ENCODE data around the gene KLF13. TPM values are rescaled to one million over a fixed set of nuclear protein-coding genes. Genes with fewer than 3 reads are reported as not detected.
"Not testable (repeated sequence)": the region's sequence is repeated elsewhere in the genome, so short reads cannot be mapped to it uniquely, and the experiment has no call there.

KLF13 gene
- total RNA-seq, 1 donor from 2014 or later: 35.7 TPM

DNA sequence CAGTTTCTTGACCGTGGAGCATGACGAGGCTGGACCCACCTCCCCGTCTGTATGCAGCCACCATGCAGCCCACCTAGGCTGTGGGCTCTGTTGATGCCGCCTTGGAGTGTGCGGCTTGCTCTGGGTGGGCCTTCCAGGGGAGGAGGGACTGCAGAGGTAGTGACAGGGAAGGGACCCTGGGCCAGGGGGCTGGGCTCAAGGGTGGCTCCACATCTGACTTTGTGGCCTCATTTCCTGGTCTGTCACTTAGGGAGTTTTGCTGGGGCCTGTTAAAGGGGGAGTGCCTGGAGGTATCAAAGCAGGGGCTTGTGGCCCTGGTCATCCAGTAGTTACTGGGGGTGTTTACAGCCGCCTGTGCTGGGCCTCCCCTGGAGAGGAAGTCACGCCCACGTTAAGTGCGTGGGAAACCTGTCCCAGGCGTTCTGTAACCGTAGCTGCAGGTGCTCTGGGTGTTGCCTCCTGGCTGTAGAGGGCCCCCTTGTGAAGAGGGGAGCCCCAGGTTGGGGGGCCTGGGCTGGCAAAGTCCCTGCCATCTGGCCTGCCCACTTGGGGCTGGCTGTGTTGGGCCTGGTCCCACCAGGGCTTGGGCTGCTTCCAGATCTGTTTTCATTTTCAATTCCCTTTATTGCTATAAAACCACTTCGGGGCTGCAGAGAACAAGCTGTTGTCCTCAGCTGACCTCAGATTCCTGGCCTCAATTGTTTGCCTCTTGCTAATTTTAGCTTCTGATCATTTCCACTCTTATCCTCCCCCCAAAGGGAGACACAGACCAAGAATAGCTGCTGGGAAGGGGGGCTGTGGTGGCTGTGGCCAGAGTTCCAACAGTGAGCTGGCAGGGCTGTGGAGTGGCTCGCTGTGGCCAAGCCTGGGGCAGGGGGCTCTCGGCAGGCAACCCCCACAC is 26.5 kb downstream of the KLF13 start:
- DNase-seq (ENCODE audit: low spot score): peak; percentile 88
- intact Hi-C loops (cut with DNase I): loop anchor here (5.0 kb wide), 1 partner anchor 116 kb away; no protein-coding TSS in a partner anchor

DNA sequence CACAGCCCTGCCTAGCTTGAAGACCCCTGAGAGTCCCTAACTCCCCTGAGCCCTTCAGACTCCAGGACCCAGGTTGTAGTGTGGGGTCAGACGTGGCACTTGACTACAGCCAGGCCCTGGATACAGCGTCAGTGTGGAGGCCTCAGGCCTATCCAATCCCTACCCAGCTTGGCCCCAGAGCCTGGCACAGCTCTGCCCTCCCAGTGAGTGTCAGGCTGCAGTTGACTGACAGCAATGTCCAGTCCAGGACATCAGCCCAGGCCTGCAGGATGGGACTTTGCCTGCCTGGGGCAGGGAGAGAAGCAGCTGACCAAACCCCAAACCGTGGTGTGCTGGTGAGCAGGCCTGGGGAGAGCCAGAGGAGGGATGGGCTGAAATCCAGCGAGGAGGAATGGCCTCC is 27.3 kb downstream of the KLF13 start:
- intact Hi-C loops (cut with DNase I): loop anchor here (5.0 kb wide), 1 partner anchor 117 kb away; no protein-coding TSS in a partner anchor
- DNase-seq (ENCODE audit: low spot score): peak; percentile 87

DNA sequence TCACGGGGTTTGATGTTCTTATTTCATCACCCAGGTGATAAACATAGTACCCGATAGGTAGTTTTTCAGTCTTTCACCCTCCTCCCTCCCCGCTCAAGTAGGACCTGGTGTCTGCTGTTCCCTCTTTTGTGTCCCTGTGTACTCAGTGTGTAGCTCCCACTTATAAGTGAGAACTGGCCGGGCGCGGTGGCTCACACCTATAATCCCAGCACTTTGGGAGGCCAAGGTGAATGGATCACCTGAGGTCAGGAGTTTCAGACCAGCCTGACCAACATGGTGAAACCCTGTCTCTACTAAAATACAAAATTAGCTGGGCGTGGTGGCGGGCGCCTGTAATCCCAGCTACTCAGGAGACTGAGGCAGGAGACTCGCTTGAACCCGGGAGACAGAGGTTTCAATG is 29.5 kb downstream of the KLF13 start:
- intact Hi-C loops (cut with DNase I); DNase-seq (ENCODE audit: low spot score): not testable (repeated sequence)

DNA sequence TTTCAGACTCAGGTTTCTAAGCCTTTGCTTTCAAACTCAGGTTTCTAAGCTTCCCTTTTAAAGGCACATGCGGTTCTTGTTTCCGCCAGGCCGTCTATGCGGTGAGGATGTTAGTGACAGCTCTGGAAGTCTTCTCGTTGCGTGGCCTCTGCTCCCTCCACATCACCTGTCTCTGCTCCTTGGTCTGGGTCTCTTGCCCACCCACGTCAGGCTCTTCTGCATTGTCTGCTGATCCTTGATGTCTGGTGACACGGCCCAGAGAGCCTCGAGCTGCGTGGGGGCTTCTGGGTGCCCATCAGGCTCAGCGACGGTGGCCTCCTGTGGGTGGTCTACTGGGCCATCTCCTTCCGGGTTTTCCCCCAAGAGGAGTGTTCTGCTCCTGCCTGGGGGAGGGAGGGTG is 30.5 kb downstream of the KLF13 start:
- no peak for DNase-seq (ENCODE audit: low spot score)
- intact Hi-C loops (cut with DNase I): no loop called here

DNA sequence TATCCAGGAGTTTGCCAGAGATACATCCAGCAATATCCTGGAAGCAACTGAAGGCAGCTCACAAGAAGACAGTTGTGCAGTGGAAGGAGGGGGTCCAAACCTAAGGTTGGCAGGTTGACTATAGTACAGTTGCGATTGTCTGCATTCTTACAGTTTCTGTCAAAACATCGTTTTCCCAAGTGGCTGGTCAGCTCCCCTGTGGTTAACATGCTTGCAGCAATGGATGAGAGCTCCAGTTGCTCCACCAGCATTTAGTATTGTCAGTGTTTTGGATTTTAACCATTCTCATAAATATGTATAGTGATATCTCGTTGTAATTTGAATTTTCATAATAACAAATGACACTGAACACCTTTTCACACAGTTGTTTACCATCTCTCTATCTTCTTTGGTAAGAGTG is 31.5 kb downstream of the KLF13 start:
- intact Hi-C loops (cut with DNase I): no loop called here
- no peak for DNase-seq (ENCODE audit: low spot score)

DNA sequence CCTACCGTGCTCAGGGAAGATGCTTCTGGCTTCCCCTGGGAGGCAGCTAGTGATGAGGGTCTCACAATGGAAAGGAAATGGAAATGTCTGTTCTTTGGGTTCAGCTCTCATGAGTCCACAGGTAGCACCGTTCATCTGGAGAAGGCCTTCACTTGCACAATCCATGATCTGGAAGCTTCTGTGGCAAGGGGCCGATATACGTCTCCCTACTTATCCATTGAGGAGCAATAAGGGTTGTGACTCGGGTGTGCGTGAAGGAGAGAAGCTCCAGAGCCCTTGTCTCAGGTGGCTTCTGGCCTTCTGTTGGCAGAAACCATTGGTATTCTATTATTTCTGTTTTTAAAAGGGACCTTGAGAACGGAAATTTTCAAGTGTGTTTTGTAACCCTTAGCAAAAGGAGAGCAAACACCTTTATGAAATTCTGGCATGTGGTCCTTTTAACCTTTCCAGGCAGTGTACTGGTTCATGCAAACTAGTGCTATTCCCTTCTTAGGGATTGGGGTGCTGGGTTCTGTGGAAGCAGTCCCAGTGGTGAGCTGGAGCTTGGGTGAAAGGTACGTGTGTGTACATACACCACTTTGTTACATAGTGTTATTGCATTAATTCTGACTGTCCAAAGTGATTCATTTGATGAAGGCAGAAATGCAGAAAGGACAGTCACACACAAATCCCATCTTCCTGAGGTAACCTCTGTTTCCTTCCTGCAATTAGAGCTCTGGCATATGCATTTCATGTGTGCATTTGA is 32.5 kb downstream of the KLF13 start:
- DNase-seq (ENCODE audit: low spot score): no peak
- intact Hi-C loops (cut with DNase I): no loop called here

DNA sequence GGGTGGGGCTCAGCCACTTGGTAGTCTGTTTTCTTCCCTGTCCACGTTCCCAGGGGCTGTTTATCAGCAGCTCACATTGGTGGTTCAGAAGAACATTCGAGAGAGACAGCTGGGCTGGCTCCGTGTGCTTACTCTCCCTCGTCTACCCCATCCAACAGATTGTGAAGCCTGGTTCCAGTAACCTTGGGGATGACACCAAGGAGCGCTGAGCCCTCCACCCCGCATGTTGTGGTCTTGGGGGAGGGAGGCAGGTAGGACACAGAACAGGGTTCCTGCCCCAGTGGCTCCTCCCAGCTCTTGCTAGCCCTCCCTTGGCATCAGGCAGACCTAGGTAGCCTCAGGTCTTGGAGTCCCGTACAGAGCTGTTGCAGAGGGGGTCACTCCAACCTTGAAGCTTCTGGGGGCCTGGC is 33.1 kb downstream of the KLF13 start:
- intact Hi-C loops (cut with DNase I): loop anchor here (10.0 kb wide), 1 partner anchor 125 kb away; no protein-coding TSS in a partner anchor
- DNase-seq (ENCODE audit: low spot score): no peak

DNA sequence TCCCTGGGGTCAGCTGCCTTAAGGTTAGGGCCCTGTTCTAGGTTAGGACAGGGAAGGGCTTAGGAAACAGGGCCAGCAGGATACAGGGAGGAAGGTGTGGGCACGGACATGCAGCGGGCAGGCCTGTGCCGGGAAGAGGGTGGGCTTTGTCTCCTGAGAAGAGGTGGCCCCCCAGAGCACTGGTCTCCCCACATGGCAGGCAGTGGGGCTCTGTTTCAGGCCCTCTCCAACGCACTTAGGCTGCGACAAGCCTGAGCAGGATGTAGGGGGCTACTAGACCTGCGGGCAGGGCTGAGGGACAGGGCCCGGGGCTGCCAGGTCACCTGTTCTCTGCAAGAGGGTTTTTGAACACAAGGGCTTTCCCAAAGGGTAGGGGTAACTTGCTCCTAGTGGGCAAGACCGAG is 33.5 kb downstream of the KLF13 start:
- intact Hi-C loops (cut with DNase I): loop anchor here (10.0 kb wide), 1 partner anchor 125 kb away; no protein-coding TSS in a partner anchor
- DNase-seq (ENCODE audit: low spot score): no peak

DNA sequence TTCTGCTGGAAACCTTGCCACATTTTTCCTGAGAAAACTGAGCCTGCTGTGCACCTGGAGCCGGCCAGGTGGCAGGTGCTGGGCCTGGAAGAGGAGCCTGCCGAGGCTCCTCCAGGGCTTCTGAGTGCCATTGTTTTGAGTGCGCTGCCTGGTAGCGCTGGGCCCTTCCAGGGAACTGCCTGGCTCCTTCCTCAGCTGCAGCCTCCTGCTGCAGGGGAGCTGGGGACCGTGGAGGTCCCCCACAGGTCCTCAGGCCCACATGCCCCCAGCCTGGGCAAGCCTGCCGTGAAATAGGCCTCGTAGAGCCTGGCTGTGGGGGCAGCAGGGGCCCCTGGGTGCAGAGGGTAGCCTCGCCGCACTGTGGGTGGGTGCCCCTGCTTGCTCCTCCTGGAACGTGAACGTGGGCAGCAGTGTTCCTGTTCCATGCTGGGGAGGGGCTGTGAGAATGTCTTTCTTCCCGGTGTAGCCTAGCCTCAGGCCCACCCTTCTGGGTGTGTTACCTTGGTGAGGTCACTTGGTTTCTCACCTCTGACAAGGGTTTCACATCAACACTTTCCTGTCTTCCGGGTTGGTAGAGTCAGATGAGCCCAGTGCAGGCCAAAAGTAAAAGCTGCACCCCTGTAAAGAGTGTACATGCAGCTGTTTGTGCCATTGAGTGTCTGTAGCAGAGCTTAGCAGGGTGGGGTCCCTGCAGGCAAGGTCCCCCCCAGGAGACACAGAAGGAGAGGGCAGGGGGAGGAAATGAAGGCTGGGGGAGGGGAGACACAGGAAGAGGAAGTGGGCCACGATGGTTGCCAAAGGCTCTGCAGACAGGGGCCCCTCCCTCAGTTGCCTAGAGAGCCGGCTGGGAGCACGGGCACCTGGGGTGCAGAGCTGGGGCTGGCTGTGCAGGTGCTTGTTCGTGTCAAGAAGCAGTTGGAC is 34.5 kb downstream of the KLF13 start:
- intact Hi-C loops (cut with DNase I): loop anchor here (10.0 kb wide), 1 partner anchor 124 kb away; no protein-coding TSS in a partner anchor
- peak; percentile 85 for DNase-seq (ENCODE audit: low spot score)

DNA sequence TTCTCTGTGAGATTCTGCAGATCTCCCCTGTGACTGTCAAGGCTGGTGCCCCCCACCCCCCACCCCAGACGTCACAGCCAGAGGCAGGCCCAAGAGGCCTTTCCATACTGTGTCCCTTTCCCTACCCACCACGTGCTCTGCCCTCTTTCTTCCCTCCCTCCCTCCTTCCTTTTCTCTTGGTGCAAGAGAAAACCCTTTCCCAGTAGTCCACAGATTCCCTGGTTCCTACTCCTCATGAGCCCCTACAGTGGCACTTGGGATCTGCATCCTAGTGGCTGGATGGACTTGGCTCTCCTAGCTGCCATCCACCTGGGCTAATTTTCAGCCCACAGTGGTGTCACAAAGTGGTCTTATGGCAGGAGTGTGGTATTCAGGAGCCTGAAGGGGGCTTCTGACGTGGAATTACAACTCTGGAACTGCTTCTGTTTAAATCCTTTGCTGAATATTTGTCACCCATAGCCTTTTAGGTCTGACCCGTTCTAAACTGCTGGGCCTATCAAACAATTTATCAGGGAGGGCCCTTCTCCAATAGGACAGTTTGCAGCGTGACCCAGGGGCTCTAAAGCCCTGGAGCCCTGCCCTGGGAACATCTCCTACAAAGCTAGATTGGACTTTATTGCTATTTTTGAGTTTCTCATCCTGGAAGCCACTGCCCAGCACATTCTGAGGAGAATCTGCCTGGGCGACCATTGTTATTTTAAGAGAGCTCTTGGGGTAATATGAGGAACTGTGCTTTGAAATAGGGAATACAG is 35.3 kb downstream of the KLF13 start:
- DNase-seq (ENCODE audit: low spot score): no peak
- intact Hi-C loops (cut with DNase I): loop anchor here (10.0 kb wide), 1 partner anchor 123 kb away; no protein-coding TSS in a partner anchor

DNA sequence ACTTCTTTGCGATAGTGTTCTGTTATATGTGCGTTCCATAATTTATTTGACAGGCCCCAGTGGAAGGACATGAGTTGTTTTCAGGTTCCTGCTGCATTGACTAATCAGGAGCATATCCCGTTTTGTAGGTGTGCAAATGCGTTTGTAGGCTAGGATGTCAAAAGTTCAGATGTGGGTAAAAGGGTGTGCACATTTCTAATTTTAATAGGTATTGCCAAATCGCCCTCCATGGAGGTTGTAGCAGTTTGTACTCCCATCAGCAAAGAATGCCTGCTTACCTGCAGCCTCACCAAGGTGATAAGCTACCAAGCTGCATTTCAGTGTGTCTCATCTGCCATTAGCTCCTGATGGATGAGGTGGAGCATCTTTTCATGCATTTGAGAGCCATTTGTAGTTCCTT is 36.3 kb downstream of the KLF13 start:
- intact Hi-C loops (cut with DNase I): loop anchor here (10.0 kb wide), 1 partner anchor 122 kb away; no protein-coding TSS in a partner anchor
- no peak for DNase-seq (ENCODE audit: low spot score)

DNA sequence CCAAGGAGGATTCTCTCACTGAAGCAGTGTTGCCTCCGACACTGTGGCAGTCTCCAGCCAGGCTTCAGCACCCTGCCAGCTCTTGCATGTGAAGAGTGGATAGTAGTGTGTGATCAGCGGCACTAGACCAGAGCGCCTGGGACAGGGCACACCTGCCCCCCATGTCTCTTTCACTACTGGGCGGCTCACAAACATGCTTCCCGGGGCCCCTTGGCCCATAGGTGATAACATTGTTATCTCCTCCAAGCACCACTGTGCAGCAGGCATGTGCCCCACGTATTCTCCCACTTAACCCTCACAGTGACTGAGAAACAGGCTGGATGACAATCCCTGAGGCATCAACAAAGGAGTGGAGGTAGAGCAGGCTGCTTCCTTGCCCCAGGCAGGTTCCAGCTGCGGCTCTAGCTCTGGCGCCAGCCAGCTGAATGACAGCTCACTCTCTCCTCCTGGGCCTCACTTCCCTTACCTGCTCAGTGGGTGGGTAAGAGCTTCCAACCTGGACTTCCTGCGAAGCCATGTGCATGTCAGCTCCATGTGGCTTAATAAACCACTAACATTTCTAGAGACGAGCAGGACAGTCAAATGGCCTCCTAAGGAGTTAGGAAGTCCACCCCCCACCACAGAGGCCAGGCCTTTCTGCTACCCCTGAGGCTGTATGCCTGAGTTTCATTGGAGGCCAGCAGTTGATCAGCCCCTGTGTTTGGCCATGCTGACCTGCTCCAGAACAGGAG is 37.8 kb downstream of the KLF13 start:
- DNase-seq (ENCODE audit: low spot score): no peak
- intact Hi-C loops (cut with DNase I): loop anchor here (2.0 to 10.0 kb wide), 3 partner anchors 36 to 120 kb away; no protein-coding TSS in a partner anchor

DNA sequence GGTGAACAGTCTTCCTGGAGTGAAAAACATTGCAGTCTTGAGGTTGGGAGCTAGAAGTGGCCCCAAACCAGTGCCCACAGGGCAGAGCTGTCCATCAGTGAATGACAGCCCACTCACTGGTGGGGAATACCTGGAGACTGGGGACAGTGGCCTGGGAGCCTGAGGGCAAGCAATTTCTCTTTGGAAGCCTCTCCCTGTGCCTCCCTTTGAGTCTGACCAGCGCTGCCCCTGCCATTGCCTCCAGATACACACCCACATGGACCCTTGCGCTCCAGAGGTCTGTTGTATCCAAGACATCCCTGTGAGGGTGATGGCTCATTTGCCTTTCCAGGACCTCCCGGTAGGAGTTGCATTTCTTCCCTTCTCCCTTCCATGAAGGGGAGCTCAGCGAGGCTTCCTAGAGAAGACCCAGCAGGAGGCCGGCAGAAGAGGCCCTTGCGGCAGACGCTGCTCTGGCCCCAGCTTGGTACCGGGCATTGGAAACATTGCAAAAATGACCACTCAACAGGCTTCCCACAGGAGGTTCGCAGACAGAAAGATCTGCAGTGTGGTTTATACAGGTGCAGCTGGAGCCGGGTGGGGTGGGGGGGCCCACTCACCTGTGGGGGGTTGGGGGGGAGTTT is 38.5 kb downstream of the KLF13 start:
- DNase-seq (ENCODE audit: low spot score): no peak
- intact Hi-C loops (cut with DNase I): loop anchor here (2.0 to 10.0 kb wide), 3 partner anchors 36 to 120 kb away; no protein-coding TSS in a partner anchor

DNA sequence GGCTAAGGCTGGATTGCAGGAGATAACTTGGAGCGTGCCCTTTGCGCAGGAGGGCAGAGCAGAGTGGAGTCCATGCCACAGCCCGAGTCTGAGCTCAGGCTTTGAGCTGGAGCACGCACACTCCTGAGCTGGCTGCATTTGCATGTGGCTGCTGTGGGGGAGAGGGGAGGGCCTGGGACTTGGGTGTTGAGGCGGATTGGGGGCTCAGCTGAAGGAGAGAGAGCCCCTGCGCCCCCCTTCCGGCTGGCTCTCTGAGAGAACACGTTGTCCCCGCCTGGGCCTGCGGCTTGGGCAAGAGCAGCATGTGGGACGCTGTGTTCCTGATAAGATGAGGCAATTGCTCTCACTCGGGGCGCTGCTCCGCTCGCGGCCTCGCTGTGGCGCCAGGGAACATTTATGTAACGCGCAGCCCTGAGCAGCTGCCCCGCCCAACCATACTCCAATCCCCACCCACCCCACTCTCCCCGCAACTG is 39.1 kb downstream of the KLF13 start:
- peak; percentile 92 for DNase-seq (ENCODE audit: low spot score)
- intact Hi-C loops (cut with DNase I): loop anchor here (1.0 to 10.0 kb wide), 4 partner anchors 32 to 119 kb away; no protein-coding TSS in a partner anchor

DNA sequence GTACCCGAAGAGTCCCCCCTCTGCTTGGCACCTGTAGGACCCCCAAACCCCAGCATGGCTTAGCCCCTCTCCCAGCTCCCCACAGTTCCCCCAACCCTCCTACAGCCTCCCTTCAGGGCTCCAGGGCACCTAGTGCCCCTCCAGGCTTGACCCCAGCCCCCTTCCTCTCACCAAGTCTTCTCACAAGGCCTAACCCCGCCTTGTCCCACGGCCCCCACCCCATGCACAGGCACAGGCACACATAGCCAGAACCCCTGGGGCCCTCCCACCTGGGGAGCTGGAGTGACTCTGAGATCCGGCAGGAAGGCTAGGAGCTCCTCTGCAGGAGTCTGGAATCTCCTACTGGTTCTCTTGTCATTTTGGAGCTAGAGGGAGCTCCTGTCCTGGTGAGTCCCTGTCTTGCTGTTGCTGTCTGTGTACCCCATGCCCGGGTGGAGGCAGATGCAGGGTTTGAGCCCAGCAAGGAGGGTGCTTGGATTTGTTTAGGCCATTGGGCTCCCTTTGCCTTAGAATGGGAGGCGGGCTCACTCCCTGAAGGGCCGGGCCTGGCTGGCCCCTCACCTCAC is 39.6 kb downstream of the KLF13 start:
- no peak for DNase-seq (ENCODE audit: low spot score)
- intact Hi-C loops (cut with DNase I): loop anchor here (1.0 to 10.0 kb wide), 2 partner anchors 31 to 119 kb away; no protein-coding TSS in a partner anchor

DNA sequence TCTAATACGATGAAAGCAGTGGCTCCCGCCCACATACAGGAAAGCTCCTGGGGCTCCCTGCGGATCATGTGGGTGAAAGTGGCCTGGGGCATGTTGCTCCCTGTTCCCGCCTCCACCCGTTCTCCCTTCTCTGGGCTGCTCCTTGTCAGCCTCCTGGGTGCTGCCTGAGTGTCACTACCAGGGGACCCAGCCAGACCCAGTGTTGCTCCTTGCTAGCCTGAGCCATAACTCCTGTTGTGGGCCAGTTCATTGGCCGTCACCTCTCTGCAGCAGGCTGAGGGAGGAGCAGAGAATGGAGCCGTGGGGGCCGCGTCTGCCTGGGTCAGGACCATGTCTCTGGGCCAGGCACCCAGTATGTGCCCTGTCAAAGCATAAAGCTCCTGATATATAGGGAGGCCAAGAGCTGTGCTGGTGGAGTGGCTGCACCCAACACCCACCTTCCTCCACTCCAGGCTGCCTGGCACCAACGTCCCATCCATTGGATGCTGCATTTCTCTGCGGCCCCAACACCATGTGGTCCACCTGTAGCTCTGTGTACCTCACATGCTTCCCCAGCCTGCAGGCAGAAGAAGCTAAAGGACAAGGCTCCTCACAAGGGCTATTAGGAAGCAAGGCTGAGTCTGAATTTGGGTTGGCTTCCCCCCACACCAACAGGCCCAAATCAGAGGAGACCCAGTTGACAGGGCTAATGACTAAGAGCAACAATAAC is 40.5 kb downstream of the KLF13 start:
- intact Hi-C loops (cut with DNase I): loop anchor here (10.0 kb wide), 1 partner anchor 118 kb away; no protein-coding TSS in a partner anchor
- DNase-seq (ENCODE audit: low spot score): no peak

Data from cardiac septum (tissue), 1 donor.